Liver (tissue), 9 donors: ENCODE measurements around the gene RGS10. TPM values are rescaled to one million over a fixed set of nuclear protein-coding genes. Genes with fewer than 3 reads are reported as not detected.

Experiments
- DNase-seq: peaks from one replicate; pipeline ENCODE4 v3.0.0-alpha.2; 2017; ENCODE audit warnings: low spot score
- H3K27ac ChIP-seq, 2 donors: one replicate each; pipeline ENCODE4 v1.7.0; 2013; ENCODE audit warnings: inconsistent platforms in 2 of 2, low read length in 2 of 2, control low read depth in 1 of 2, low read depth in 1 of 2, mild to moderate bottlenecking in 1 of 2
- H3K27me3 ChIP-seq, 4 donors: one replicate each; pipeline versions ENCODE4 v1.6.1 to v1.7.0; 2013; ENCODE audit warnings: low read length in 3 of 4, inconsistent platforms in 1 of 4, mild to moderate bottlenecking in 1 of 4, moderate library complexity in 1 of 4; ENCODE audit not compliant: control insufficient read depth in 4 of 4, insufficient read depth in 4 of 4
- H3K36me3 ChIP-seq, 4 donors: one replicate each; pipeline versions ENCODE4 v1.6.1 to v1.7.0; 2013; ENCODE audit warnings: low read length in 3 of 4, mild to moderate bottlenecking in 3 of 4, low read depth in 1 of 4, moderate library complexity in 1 of 4; ENCODE audit not compliant: control insufficient read depth in 4 of 4, insufficient read depth in 3 of 4
- H3K4me1 ChIP-seq, 4 donors: one replicate each; pipeline versions ENCODE4 v1.6.1 to v1.7.0; 2013; ENCODE audit warnings: low read length in 3 of 4, mild to moderate bottlenecking in 3 of 4, moderate library complexity in 1 of 4; ENCODE audit not compliant: control insufficient read depth in 4 of 4, insufficient read depth in 4 of 4
- H3K4me3 ChIP-seq, 3 donors: one replicate each; pipeline versions ENCODE4 v1.6.1 to v1.7.0; 2013; ENCODE audit warnings: low read length in 3 of 3, control low read depth in 1 of 3, low read depth in 1 of 3, mild to moderate bottlenecking in 1 of 3
- H3K9ac ChIP-seq, 2 donors: one replicate each; pipeline ENCODE4 v1.7.0; 2013; ENCODE audit warnings: low read length in 2 of 2, mild to moderate bottlenecking in 2 of 2, moderate library complexity in 2 of 2, control low read depth in 1 of 2, low read depth in 1 of 2
- H3K9me3 ChIP-seq, 4 donors: one replicate each; pipeline versions ENCODE4 v1.6.1 to v1.7.0; 2013; ENCODE audit warnings: low read length in 3 of 4; ENCODE audit not compliant: control insufficient read depth in 4 of 4
- EGR1 ChIP-seq, 2 donors: IDR thresholded peaks; 2 replicates each; pipeline ENCODE4 v1.6.1; 2016 to 2018; ENCODE audit warnings: antibody characterized with exemption in 2 of 2, low read depth in 2 of 2
- FOXA1 ChIP-seq: IDR thresholded peaks from 2 replicates; pipeline ENCODE4 v1.6.1; 2016; ENCODE audit warnings: antibody characterized with exemption
- HNF4A ChIP-seq, 2 donors: conservative IDR thresholded peaks; 2 replicates each; pipeline ENCODE4 v1.6.1; 2016; ENCODE audit warnings: antibody characterized with exemption in 2 of 2, mild to moderate bottlenecking in 2 of 2
- HNF4G ChIP-seq: IDR thresholded peaks from 2 replicates; pipeline ENCODE4 v1.6.1; 2016; ENCODE audit warnings: antibody characterized with exemption
- JUND ChIP-seq, 2 donors: IDR thresholded peaks; 2 replicates each; pipeline ENCODE4 v1.6.1; 2016; ENCODE audit warnings: antibody characterized with exemption in 2 of 2
- NR2F2 ChIP-seq: IDR thresholded peaks from 2 replicates; pipeline ENCODE4 v1.6.1; 2016; ENCODE audit warnings: antibody characterized with exemption
- RAD21 ChIP-seq, 2 donors: IDR thresholded peaks; 2 replicates each; pipeline ENCODE4 v1.6.1; 2016; ENCODE audit warnings: antibody characterized with exemption in 2 of 2, mild to moderate bottlenecking in 2 of 2
- RXRA ChIP-seq, 2 donors: IDR thresholded peaks; 2 replicates each; pipeline ENCODE4 v1.6.1; 2017 to 2018; ENCODE audit warnings: antibody characterized with exemption in 2 of 2, mild to moderate bottlenecking in 1 of 2
- SP1 ChIP-seq: IDR thresholded peaks from 2 replicates; pipeline ENCODE4 v1.6.1; 2018; ENCODE audit warnings: antibody characterized with exemption, mild to moderate bottlenecking
- TAF1 ChIP-seq: conservative IDR thresholded peaks from 2 replicates; pipeline ENCODE4 v1.6.1; 2016; ENCODE audit warnings: antibody characterized with exemption, mild to moderate bottlenecking
- YY1 ChIP-seq: IDR thresholded peaks from 2 replicates; pipeline ENCODE4 v1.6.1; 2016; ENCODE audit warnings: antibody characterized with exemption, mild to moderate bottlenecking
- WGBS: extraction: QIAGEN DNeasy Blood & Tissue Kit; methylation state at CpG from one replicate; pipeline ENCODE4 v1.1.7; 2013; 5-methylcytosine and 5-hydroxymethylcytosine counted together
- polyA plus RNA-seq, 2 donors: library from polyadenylated mRNA; stranded (reverse) in 1 of 2; unstranded in 1 of 2; fragments of 200-250 nt in 1 of 2; fragments of >200 nt in 1 of 2; fragmentation: Nextera tagmentation in 1 of 2; extraction: Ambion mirVana in 1 of 2; gene quantifications; one replicate each; pipeline versions ENCODE4 v1.2.1 to v1.2.3, GENCODE V29; 2013 to 2015
- total RNA-seq, 2 donors: library from RNA; depleted of rRNA; stranded (reverse); fragments of >200 nt; gene quantifications; one replicate each; pipeline ENCODE4 v1.2.3, GENCODE V29; 2014
- TF ChIP-seq, protein P1 (sequence below): IDR thresholded peaks from 2 replicates; pipeline ENCODE4 v1.6.1; 2016; ENCODE audit warnings: antibody characterized with exemption
- TF ChIP-seq, protein P2 (sequence below): fragments of 150-350 bp; IDR thresholded peaks from 2 replicates; pipeline ENCODE4 v1.5.1; 2017; ENCODE audit warnings: improper control_type of control experiment, low read depth, low read length; ENCODE audit not compliant: missing input control
- TF ChIP-seq, protein P3 (sequence below): IDR thresholded peaks from 2 replicates; pipeline ENCODE4 v1.6.1; 2016; ENCODE audit warnings: antibody characterized with exemption
- TF ChIP-seq, protein P4 (sequence below): IDR thresholded peaks from 2 replicates; pipeline ENCODE4 v1.6.1; 2016; ENCODE audit warnings: antibody characterized with exemption
- donor health status: healthy.
- donor health status: healthy.
- donor health status: healthy.
- donor health status: healthy.
- donor health status: healthy.

RGS10 gene
- total and polyA plus RNA-seq, 4 donors, result 1.8 to 51.9 (median 2.2) TPM

DNA sequence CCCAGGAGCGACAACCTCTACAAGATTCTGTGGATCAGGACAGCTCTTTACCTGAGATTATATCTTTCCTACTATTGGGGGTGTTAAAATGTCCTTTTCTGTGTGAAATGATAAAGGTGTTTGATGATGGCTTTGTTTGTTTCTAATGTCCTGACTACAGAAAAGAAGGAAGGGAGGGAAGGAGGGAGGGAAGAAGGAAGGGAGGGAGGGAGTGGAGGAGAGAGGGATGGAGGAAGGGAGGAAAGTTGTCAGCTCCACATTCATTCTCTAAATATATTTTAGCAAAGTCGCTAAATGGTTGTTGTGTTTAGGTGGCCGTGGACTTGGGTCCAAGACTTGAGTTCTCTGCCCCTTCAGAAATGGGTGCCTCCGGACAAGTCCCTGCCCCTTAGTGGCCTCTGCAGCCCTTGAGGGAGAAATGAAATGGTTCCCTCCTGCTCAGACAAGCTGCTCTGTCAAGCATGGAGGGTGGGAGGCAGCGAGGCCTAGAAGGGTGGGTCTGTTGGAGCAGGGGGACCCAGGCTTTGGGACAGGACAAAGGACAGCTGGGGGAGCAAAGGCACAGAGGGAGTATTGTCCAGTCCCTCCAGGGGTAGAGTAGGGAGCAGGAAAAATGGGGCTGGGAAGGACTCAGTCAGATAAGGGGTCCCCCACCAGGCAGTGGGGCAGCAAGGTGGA lies 4.4 kb downstream of the RGS10 start:
- H3K4me1 ChIP-seq, result peaks cover 5 to 11% (median 6%) of the 10 kb centered on the region in 4 donors
- H3K4me3 ChIP-seq, result no peak overlapping the region
- peaks cover 0 to 4% (median 0%) of the 10 kb centered on the region in 4 donors for H3K27me3 ChIP-seq
- TF ChIP-seq, protein P1, sequence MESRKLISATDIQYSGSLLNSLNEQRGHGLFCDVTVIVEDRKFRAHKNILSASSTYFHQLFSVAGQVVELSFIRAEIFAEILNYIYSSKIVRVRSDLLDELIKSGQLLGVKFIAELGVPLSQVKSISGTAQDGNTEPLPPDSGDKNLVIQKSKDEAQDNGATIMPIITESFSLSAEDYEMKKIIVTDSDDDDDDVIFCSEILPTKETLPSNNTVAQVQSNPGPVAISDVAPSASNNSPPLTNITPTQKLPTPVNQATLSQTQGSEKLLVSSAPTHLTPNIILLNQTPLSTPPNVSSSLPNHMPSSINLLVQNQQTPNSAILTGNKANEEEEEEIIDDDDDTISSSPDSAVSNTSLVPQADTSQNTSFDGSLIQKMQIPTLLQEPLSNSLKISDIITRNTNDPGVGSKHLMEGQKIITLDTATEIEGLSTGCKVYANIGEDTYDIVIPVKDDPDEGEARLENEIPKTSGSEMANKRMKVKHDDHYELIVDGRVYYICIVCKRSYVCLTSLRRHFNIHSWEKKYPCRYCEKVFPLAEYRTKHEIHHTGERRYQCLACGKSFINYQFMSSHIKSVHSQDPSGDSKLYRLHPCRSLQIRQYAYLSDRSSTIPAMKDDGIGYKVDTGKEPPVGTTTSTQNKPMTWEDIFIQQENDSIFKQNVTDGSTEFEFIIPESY, result no peak
- TF ChIP-seq, protein P2, sequence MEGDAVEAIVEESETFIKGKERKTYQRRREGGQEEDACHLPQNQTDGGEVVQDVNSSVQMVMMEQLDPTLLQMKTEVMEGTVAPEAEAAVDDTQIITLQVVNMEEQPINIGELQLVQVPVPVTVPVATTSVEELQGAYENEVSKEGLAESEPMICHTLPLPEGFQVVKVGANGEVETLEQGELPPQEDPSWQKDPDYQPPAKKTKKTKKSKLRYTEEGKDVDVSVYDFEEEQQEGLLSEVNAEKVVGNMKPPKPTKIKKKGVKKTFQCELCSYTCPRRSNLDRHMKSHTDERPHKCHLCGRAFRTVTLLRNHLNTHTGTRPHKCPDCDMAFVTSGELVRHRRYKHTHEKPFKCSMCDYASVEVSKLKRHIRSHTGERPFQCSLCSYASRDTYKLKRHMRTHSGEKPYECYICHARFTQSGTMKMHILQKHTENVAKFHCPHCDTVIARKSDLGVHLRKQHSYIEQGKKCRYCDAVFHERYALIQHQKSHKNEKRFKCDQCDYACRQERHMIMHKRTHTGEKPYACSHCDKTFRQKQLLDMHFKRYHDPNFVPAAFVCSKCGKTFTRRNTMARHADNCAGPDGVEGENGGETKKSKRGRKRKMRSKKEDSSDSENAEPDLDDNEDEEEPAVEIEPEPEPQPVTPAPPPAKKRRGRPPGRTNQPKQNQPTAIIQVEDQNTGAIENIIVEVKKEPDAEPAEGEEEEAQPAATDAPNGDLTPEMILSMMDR, result no peak
- TF ChIP-seq TAF1 (no peak), HNF4A (conservative IDR thresholded peaks at IDR 0.05) (no peak), JUND (IDR thresholded peaks at IDR 0.05) (no peak), RXRA (IDR thresholded peaks at IDR 0.05) (no peak)
- TF ChIP-seq, protein P3, sequence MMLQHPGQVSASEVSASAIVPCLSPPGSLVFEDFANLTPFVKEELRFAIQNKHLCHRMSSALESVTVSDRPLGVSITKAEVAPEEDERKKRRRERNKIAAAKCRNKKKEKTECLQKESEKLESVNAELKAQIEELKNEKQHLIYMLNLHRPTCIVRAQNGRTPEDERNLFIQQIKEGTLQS, result no peak
- 84% methylated on average over 5 of the region's 5 CpGs for WGBS
- DNase-seq, result no peak
- no peaks in the 10 kb centered on the region for H3K9me3 ChIP-seq
- H3K9ac ChIP-seq, result no peak overlapping the region
- no peaks in the 10 kb centered on the region for H3K36me3 ChIP-seq
- H3K27ac ChIP-seq, result no peak overlapping the region

DNA sequence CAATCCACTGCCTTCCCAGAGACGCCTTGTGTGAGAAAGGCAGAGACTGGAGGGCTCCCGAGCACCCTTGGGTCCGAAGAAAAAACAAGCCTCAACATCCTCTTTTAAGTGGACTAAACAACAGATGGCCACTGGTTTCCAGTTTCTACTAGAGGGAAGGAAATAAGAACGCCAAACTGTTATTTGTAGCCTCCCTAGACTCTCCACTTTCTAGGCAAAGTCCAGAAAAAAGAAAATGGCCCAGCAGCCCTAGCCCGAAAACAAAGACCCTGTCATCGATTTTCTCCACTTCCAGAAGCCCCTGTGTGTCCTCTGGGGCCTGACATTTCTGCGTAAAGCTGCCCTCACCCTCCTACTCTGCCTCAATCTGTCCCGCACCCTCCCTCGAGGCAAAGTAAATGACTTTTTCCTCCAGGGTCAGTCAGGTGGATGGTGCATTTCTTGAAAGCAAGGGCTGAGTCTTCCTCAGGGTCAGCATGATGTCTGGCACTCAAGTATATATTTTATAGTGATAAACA lies 6.0 kb downstream of the RGS10 start:
- TF ChIP-seq FOXA1, result no peak
- TF ChIP-seq, protein P1, result no peak
- TF ChIP-seq RAD21 (IDR thresholded peaks at IDR 0.05), result no peak
- no peak for TF ChIP-seq NR2F2
- no peak for TF ChIP-seq TAF1
- no peak for TF ChIP-seq JUND (IDR thresholded peaks at IDR 0.05)
- no peak for TF ChIP-seq EGR1 (IDR thresholded peaks at IDR 0.05; ENCODE audit: low read depth in 2 of 2)
- TF ChIP-seq SP1, result no peak
- TF ChIP-seq HNF4A (conservative IDR thresholded peaks at IDR 0.05), result no peak
- TF ChIP-seq, protein P3, result no peak
- TF ChIP-seq HNF4G, result no peak
- no peak for TF ChIP-seq YY1
- TF ChIP-seq, protein P4, sequence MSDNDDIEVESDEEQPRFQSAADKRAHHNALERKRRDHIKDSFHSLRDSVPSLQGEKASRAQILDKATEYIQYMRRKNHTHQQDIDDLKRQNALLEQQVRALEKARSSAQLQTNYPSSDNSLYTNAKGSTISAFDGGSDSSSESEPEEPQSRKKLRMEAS, result no peak

More for the DNA sequence above, 6.0 kb downstream of the RGS10 start:
- Histone ChIP-seq H3K27me3 (no peaks in the 10 kb centered on the region), H3K9ac (no peak overlapping the region), H3K36me3 (no peaks in the 10 kb centered on the region), H3K4me1 (no peaks in the 10 kb centered on the region), H3K4me3 (no peak overlapping the region), H3K27ac (no peak overlapping the region), H3K9me3 (no peaks in the 10 kb centered on the region)
- WGBS, result 78% methylated on average over 9 of the region's 9 CpGs
- no peak for DNase-seq
